Lung (tissue), 12 donors: Measurements from ENCODE around the gene PATJ. TPM values are rescaled to one million over a fixed set of nuclear protein-coding genes. Genes with fewer than 3 reads are reported as not detected.
A peak's percentile ranks its signal among the peaks of the same experiment; 100 is the strongest.
"Not testable (repeated sequence)": the region's sequence is repeated elsewhere in the genome, so short reads cannot be mapped to it uniquely, and the experiment has no call there.

Source experiments
- ATAC-seq: fragments of 200-7000 bp; cut with Tn5 transposase; one replicate; pipeline ENCODE4 v1.9.1; 2020; ENCODE audit warnings: moderate number of reproducible peaks; ENCODE audit not compliant: insufficient read depth, low FRiP score
- DNase-seq, 3 donors: peaks; one replicate each; pipeline ENCODE4 v3.0.0-alpha.2; 2013 to 2017
- H3K27ac ChIP-seq, 2 donors: one replicate each; pipeline ENCODE4 v1.5.1; 2013; ENCODE audit warnings: mild to moderate bottlenecking in 2 of 2, moderate library complexity in 2 of 2, control low read depth in 1 of 2, inconsistent platforms in 1 of 2, low read depth in 1 of 2, low read length in 1 of 2
- H3K27me3 ChIP-seq, 3 donors: one replicate each; pipeline ENCODE4 v1.5.1; 2013; ENCODE audit warnings: low read length in 2 of 3; ENCODE audit not compliant: control insufficient read depth in 3 of 3, insufficient read depth in 3 of 3
- H3K36me3 ChIP-seq, 4 donors: one replicate each; pipeline ENCODE4 v1.5.1; 2013; ENCODE audit warnings: low read length in 4 of 4, mild to moderate bottlenecking in 1 of 4, moderate library complexity in 1 of 4; ENCODE audit not compliant: control insufficient read depth in 4 of 4, insufficient read depth in 4 of 4
- H3K4me1 ChIP-seq, 5 donors: one replicate each; pipeline ENCODE4 v1.5.1; 2013; ENCODE audit warnings: low read length in 5 of 5, mild to moderate bottlenecking in 2 of 5, moderate library complexity in 1 of 5; ENCODE audit not compliant: control insufficient read depth in 5 of 5, insufficient read depth in 5 of 5
- H3K4me3 ChIP-seq: one replicate; pipeline ENCODE4 v1.5.1; 2013; ENCODE audit warnings: mild to moderate bottlenecking, control low read depth, moderate library complexity
- H3K9ac ChIP-seq, 2 donors: one replicate each; pipeline ENCODE4 v1.5.1; 2013; ENCODE audit warnings: low read length in 2 of 2, control low read depth in 1 of 2; ENCODE audit not compliant: insufficient read depth in 1 of 2
- H3K9me3 ChIP-seq, 4 donors: one replicate each; pipeline ENCODE4 v1.5.1; 2013; ENCODE audit warnings: low read length in 3 of 4, mild to moderate bottlenecking in 1 of 4, moderate library complexity in 1 of 4; ENCODE audit not compliant: control insufficient read depth in 4 of 4, insufficient read depth in 3 of 4
- CTCF ChIP-seq: IDR thresholded peaks from 2 replicates; pipeline ENCODE4 v1.5.1; 2012; ENCODE audit warnings: mild to moderate bottlenecking; ENCODE audit errors: control extremely low read depth, extremely low read depth
- WGBS, 2 donors: extraction: QIAGEN DNeasy Blood & Tissue Kit; methylation state at CpG; one replicate each; pipeline ENCODE4 v1.1.7; 2013; 5-methylcytosine and 5-hydroxymethylcytosine counted together
- polyA plus RNA-seq, 2 donors: library from polyadenylated mRNA; stranded (reverse); fragments of 200-250 nt; gene quantifications; one replicate each; pipeline ENCODE4 v1.2.1, GENCODE V29; 2013
- total RNA-seq, 2 donors: library from RNA; depleted of rRNA in 1 of 2; stranded (reverse); fragments of >200 nt in 1 of 2; gene quantifications; one replicate each; pipeline ENCODE4 v1.2.1, GENCODE V29; 2014 to 2021
- donor health status: control.
- donor health status: control.
- donor health status: Bipolar disorder and iron deficiency.
- donor health status: healthy.
- donor health status: DM: yes; HTN: yes; CAD: no.

PATJ gene
- total and polyA plus RNA-seq, 4 donors, result 5.3 to 115 (median 26.8) TPM

- no peak for TF ChIP-seq CTCF
- no peak for ATAC-seq
- H3K27me3 ChIP-seq, result no peaks in the 10 kb centered on the region
- DNase-seq, result no peak
- no peak overlapping the region for H3K27ac ChIP-seq
- no peak overlapping the region for H3K9ac ChIP-seq
- peaks cover 0 to 16% (median 5%) of the 10 kb centered on the region in 5 donors for H3K4me1 ChIP-seq
- WGBS, 2 donors, result 12 to 46% methylated on average over 3 of the region's 3 CpGs
- no peaks in the 10 kb centered on the region for H3K9me3 ChIP-seq
- peaks cover 0 to 7% (median 3%) of the 10 kb centered on the region in 4 donors for H3K36me3 ChIP-seq
- no peak overlapping the region for H3K4me3 ChIP-seq
Observed at GRCh38 chr1:61828805-61829204, 86.5 kb downstream of the PATJ start.

- 72 to 75% methylated on average over 3 of the region's 3 CpGs for WGBS, 2 donors
- Histone ChIP-seq H3K27ac (peak overlapping the region in 1 of 2 donors; percentile 33), H3K27me3 (no peaks in the 10 kb centered on the region)
Observed at GRCh38 chr1:61836649-61837048, 94.4 kb downstream of the PATJ start.

GRCh38 chr1:61837607-61838006, 95.3 kb downstream of the PATJ start:
- WGBS, 2 donors, result 90 to 91% methylated on average over 6 of the region's 6 CpGs
- not testable (repeated sequence) for H3K9me3 ChIP-seq, H3K4me3 ChIP-seq, H3K36me3 ChIP-seq, H3K27ac ChIP-seq, DNase-seq, H3K9ac ChIP-seq, H3K27me3 ChIP-seq, H3K4me1 ChIP-seq, ATAC-seq

More at GRCh38 chr1:61836649-61837048, 94.4 kb downstream of the PATJ start:
- no peak overlapping the region for H3K4me3 ChIP-seq
- no peak overlapping the region for H3K9ac ChIP-seq
- H3K9me3 ChIP-seq, result no peaks in the 10 kb centered on the region
- TF ChIP-seq CTCF, result no peak
- peaks cover 0 to 2% (median under 1%) of the 10 kb centered on the region in 4 donors for H3K36me3 ChIP-seq
- DNase-seq (no peak), ATAC-seq (no peak)
- no peaks in the 10 kb centered on the region for H3K4me1 ChIP-seq

GRCh38 chr1:61839679-61840078, 97.4 kb downstream of the PATJ start:
- no peaks in the 10 kb centered on the region for H3K4me1 ChIP-seq
- TF ChIP-seq CTCF, result no peak
- DNase-seq, result no peak
- WGBS, 2 donors, result 61 to 76% methylated on average over 2 of the region's 2 CpGs
- no peak for ATAC-seq
- no peaks in the 10 kb centered on the region for H3K9me3 ChIP-seq
- peaks cover 0 to 2% (median 0%) of the 10 kb centered on the region in 4 donors for H3K36me3 ChIP-seq
- H3K9ac ChIP-seq, result no peak overlapping the region
- H3K27me3 ChIP-seq, result no peaks in the 10 kb centered on the region
- no peak overlapping the region for H3K27ac ChIP-seq
- no peak overlapping the region for H3K4me3 ChIP-seq
